Activated CD8-positive, alpha-beta T cell treated with anti-CD3 and anti-CD28 coated beads for 36 hours (primary cell): ENCODE data around the gene SLC35B1. TPM values are rescaled to one million over a fixed set of nuclear protein-coding genes. Genes with fewer than 3 reads are reported as not detected.

Source experiments
- ATAC-seq: fragments of 200-7000 bp; cut with Tn5 transposase; one replicate; pipeline ENCODE4 v1.10.0; 2021; ENCODE audit warnings: mild to moderate bottlenecking, moderate library complexity
- CTCF ChIA-PET: fragments of 350-600 bp; sonication (Branson Sonifier 250); formaldehyde crosslinking; loops from one replicate; lab custom pipeline; 2021; ENCODE audit warnings: antibody characterized with exemption; lab: Charles Lee
- POLR2A ChIA-PET: fragments of 350-600 bp; sonication (Branson Sonifier 250); formaldehyde crosslinking; loops from one replicate; lab custom pipeline; 2021; ENCODE audit warnings: antibody characterized with exemption; lab: Charles Lee
- DNase-seq: peaks from one replicate; pipeline ENCODE4 v3.0.0-alpha.2; 2020
- H3K27ac Mint-ChIP-seq: one replicate; pipeline ENCODE4 v1.8.0; 2021; ENCODE audit warnings: mild to moderate bottlenecking, mixed read lengths
- H3K27me3 Mint-ChIP-seq: one replicate; pipeline ENCODE4 v1.8.0; 2021; ENCODE audit warnings: mixed read lengths
- H3K36me3 Mint-ChIP-seq: one replicate; pipeline ENCODE4 v1.8.0; 2021; ENCODE audit warnings: low read depth, mixed read lengths
- H3K4me1 Mint-ChIP-seq: one replicate; pipeline ENCODE4 v1.8.0; 2021; ENCODE audit warnings: low read depth, mixed read lengths
- H3K4me3 Mint-ChIP-seq: one replicate; pipeline ENCODE4 v1.8.0; 2021; ENCODE audit warnings: mild to moderate bottlenecking, moderate library complexity, mixed read lengths
- H3K9me3 Mint-ChIP-seq: one replicate; pipeline ENCODE4 v1.8.0; 2021; ENCODE audit warnings: mixed read lengths
- CTCF ChIP-seq: fragments of 200-600 bp; IDR thresholded peaks from one replicate; pipeline ENCODE4 v1.8.0; 2022; ENCODE audit warnings: antibody characterized with exemption, mild to moderate bottlenecking
- intact Hi-C: fragments of 100-400 bp; cut with micrococcal nuclease; formaldehyde crosslinking; loops from one replicate; pipeline ENCODE4 v1.10.0; 2022
- total RNA-seq, 2 experiments: library from RNA; stranded (reverse); gene quantifications; one replicate each; pipeline ENCODE4 v1.2.3, GENCODE V29; 2021

Gene SLC35B1
- total RNA-seq, 2 experiments from 2014 or later: 38.6 to 46.6 TPM

GRCh38 chr17:49745175-49746139 is 37.7 kb upstream of the SLC35B1 start:
- CTCF ChIA-PET: interaction anchor here (1.0 to 1.6 kb wide), 2 partner anchors 15 to 18 kb away, joined by 4 to 5 read pairs; partner anchors contain the start of gene FAM117A
- Mint-ChIP-seq H3K27ac (peak overlapping the region; percentile 94), H3K9me3 (no peaks in the 10 kb centered on the region), H3K4me1 (peaks cover 91% of the 10 kb centered on the region), H3K27me3 (no peaks in the 10 kb centered on the region), H3K4me3 (peak overlapping the region; percentile 64), H3K36me3 (peaks cover 15% of the 10 kb centered on the region)
- ATAC-seq: no peak
- DNase-seq: no peak
- intact Hi-C loops: loop anchor here (5.0 kb wide), 1 partner anchor 33 kb away; no protein-coding TSS in a partner anchor
- no peak for TF ChIP-seq CTCF
- POLR2A ChIA-PET: interaction anchor here (1.0 to 3.5 kb wide), 3 partner anchors 10 to 29 kb away, joined by 3 to 23 read pairs (median 5); no protein-coding TSS in a partner anchor

- peaks cover 93% of the 10 kb centered on the region for H3K4me1 Mint-ChIP-seq
- peaks cover 17% of the 10 kb centered on the region for H3K36me3 Mint-ChIP-seq
- peaks cover 2% of the 10 kb centered on the region for H3K9me3 Mint-ChIP-seq
- H3K27me3 Mint-ChIP-seq: no peaks in the 10 kb centered on the region
- peak overlapping the region; percentile 79 for H3K4me3 Mint-ChIP-seq
- no peak for TF ChIP-seq CTCF
- no peak for DNase-seq
- intact Hi-C loops: no loop called here
- peak overlapping the region; percentile 100 for H3K27ac Mint-ChIP-seq
- ChIA-PET POLR2A (interaction anchor here (0.8 to 4.1 kb wide), 7 partner anchors 8 to 46 kb away, joined by 3 to 25 read pairs (median 5); partner anchors contain the start of genes FAM117A and SLC35B1), CTCF (interaction anchor here (0.8 to 2.0 kb wide), 7 partner anchors 9 to 185 kb away, joined by 3 to 5 read pairs (median 4); partner anchors contain the start of gene SLC35B1)
- ATAC-seq: no peak
These were observed 34.4 kb upstream of the SLC35B1 start for GRCh38 chr17:49742166-49742638.

- peaks cover 17% of the 10 kb centered on the region for H3K36me3 Mint-ChIP-seq
- peaks cover 93% of the 10 kb centered on the region for H3K4me1 Mint-ChIP-seq
- peaks cover 2% of the 10 kb centered on the region for H3K9me3 Mint-ChIP-seq
- peak overlapping the region; percentile 100 for H3K27ac Mint-ChIP-seq
- no peaks in the 10 kb centered on the region for H3K27me3 Mint-ChIP-seq
- DNase-seq (no peak), ATAC-seq (no peak)
- CTCF ChIA-PET: interaction anchor here (0.8 to 2.2 kb wide), 8 partner anchors 9 to 185 kb away, joined by 3 to 7 read pairs (median 4); partner anchors contain the start of gene SLC35B1
- no peak for TF ChIP-seq CTCF
- POLR2A ChIA-PET: interaction anchor here (1.0 to 4.1 kb wide), 6 partner anchors 9 to 45 kb away, joined by 3 to 25 read pairs (median 4); partner anchors contain the start of gene FAM117A
- intact Hi-C loops: no loop called here
- H3K4me3 Mint-ChIP-seq: peak overlapping the region; percentile 79
These were observed 33.9 kb upstream of the SLC35B1 start for GRCh38 chr17:49741692-49742076.

- intact Hi-C loops: no loop called here
- H3K36me3 Mint-ChIP-seq: peaks cover 15% of the 10 kb centered on the region
- TF ChIP-seq CTCF: no peak
- ChIA-PET CTCF (interaction anchor here (1.3 to 2.2 kb wide), 7 partner anchors 8 to 46 kb away, joined by 3 to 8 read pairs (median 5); partner anchors contain the start of gene SLC35B1), POLR2A (interaction anchor here (1.0 to 4.1 kb wide), 8 partner anchors 8 to 25 kb away, joined by 3 to 25 read pairs (median 5); partner anchors contain the start of gene FAM117A)
- H3K4me3 Mint-ChIP-seq: peak overlapping the region; percentile 79
- H3K9me3 Mint-ChIP-seq: peaks cover 2% of the 10 kb centered on the region
- peak overlapping the region; percentile 100 for H3K27ac Mint-ChIP-seq
- no peaks in the 10 kb centered on the region for H3K27me3 Mint-ChIP-seq
- ATAC-seq: no peak
- H3K4me1 Mint-ChIP-seq: peaks cover 91% of the 10 kb centered on the region
- no peak for DNase-seq
These were observed 33.4 kb upstream of the SLC35B1 start for GRCh38 chr17:49741009-49741691.
